ENCODE measurements around the gene CHCHD1.

Gene CHCHD1

GRCh38 chr10:73799899-73800559, 18.2 kb downstream of the CHCHD1 start:
- TF ChIP-seq, protein P1, sequence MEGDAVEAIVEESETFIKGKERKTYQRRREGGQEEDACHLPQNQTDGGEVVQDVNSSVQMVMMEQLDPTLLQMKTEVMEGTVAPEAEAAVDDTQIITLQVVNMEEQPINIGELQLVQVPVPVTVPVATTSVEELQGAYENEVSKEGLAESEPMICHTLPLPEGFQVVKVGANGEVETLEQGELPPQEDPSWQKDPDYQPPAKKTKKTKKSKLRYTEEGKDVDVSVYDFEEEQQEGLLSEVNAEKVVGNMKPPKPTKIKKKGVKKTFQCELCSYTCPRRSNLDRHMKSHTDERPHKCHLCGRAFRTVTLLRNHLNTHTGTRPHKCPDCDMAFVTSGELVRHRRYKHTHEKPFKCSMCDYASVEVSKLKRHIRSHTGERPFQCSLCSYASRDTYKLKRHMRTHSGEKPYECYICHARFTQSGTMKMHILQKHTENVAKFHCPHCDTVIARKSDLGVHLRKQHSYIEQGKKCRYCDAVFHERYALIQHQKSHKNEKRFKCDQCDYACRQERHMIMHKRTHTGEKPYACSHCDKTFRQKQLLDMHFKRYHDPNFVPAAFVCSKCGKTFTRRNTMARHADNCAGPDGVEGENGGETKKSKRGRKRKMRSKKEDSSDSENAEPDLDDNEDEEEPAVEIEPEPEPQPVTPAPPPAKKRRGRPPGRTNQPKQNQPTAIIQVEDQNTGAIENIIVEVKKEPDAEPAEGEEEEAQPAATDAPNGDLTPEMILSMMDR (IDR thresholded peaks at IDR 0.05; ENCODE audit: insufficient read depth, low read depth, low read length, missing control alignments), result no peak
- no peak for DNase-seq (ENCODE audit: low read depth)
- no peak overlapping the region for H3K4me3 ChIP-seq (ENCODE audit: low read depth, low read length)

DNA sequence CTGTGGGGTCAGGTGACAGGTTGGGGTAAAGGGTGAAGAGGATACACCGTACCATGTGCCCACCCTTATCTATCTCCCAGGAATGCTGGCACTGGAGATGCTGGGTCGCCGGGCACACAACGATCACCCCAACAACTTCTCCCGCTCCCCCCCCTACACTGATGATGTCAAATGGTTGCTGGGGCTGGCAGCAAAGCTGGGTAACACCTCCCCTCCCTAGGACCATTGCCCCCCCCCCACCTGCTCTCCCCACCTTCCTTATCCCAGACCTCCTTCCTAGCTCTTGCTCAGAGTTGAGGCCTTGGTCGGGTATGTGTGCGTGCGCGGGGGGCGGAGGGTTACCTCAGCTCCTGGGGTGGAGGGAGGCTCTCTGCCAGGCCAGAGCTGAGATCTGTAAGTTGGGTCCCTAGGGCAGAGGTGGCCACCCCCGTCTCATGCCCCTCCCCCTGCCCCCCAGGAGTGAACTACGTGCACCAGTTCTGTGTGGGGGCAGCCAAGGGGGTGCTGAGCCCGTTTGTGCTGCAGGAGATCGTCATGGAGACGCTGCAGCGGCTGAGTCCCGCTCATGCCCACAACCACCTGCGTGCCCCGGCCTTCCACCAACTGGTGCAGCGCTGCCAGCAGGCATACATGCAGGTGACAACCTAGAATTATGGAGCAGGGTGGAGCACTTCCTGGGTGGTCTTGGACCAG, 18.9 kb downstream of the CHCHD1 start:
- TF ChIP-seq, protein P1 (IDR thresholded peaks at IDR 0.05; ENCODE audit: insufficient read depth, low read depth, low read length, missing control alignments), result no peak
- no peak for DNase-seq (ENCODE audit: low read depth)
- no peak overlapping the region for H3K4me3 ChIP-seq (ENCODE audit: low read depth, low read length)

GRCh38 chr10:73801253-73801590, 19.4 kb downstream of the CHCHD1 start:
- DNase-seq (ENCODE audit: low read depth), result no peak
- TF ChIP-seq, protein P1 (IDR thresholded peaks at IDR 0.05; ENCODE audit: insufficient read depth, low read depth, low read length, missing control alignments), result no peak
- no peak overlapping the region for H3K4me3 ChIP-seq (ENCODE audit: low read depth, low read length)

DNA sequence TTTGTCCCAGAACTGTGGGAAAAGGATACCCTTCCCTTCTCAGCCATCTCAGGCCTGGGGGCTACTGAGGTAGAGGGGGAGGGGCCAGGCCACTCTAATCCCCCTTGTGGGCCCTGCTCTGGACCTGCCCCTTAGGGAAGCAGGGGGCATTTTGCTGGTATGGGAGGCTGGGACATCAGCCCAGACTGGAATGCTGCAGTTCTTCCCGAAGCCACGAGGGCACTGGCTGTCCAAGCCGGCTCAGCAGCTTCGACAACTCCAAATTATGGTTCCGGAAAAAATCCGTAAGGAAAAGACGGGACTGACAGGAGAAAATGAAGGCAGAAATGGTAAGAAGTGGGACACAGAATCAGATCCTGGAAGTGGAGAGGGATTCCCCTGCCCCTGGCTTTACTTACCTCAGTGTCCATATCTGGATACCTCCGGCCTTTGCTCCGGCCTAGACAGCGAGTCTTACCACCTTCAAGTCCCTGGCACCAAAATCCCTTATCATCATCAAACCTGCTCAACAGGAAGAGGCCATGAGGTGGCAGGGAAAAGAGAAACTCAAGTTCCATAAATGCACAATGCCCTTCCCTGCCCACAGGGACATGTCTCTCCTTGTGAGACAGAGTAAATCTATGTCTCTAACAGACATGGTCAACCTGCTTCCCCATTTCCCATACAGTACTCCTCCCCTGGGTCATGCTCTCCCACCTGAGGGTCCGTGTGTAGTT, 20.6 kb downstream of the CHCHD1 start:
- H3K4me3 ChIP-seq (ENCODE audit: low read depth, low read length), result no peak overlapping the region
- TF ChIP-seq, protein P1 (IDR thresholded peaks at IDR 0.05; ENCODE audit: insufficient read depth, low read depth, low read length, missing control alignments), result no peak

DNA sequence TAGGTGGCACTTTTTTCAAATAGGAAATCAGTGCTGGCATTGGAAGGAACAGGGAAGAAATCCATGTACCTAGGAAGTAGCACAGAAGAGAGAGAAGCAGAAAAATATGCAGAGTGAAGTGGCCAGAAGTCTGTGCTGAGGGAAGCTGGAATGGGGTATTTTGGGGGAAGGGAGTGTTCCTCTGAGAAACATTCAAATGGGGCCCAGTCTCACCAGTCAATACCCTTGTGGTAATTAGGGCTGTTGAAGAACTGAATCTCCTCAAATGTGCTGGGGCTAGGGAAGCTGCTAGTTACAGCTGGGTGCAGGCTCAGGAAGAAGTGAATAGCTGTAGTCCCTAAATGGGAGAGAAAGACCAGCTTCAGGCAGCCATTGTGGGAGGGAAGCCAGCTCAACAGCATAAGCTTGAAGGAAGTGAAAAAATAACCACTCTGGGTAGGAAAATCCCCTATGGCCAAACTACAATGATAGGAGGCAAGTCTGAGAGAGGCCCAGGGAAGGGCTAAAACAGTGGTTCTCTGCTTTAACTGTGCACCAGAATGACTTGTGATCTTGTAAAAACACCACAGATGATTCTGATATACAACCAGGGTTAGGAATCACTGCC, 21.9 kb downstream of the CHCHD1 start:
- DNase-seq (ENCODE audit: low read depth), result peak; percentile 80

More for the DNA sequence above, 20.6 kb downstream of the CHCHD1 start:
- DNase-seq (ENCODE audit: low read depth), result no peak

GRCh38 chr10:73806176-73806950, 24.5 kb downstream of the CHCHD1 start:
- H3K4me3 ChIP-seq (ENCODE audit: low read depth, low read length), result no peak overlapping the region
- DNase-seq (ENCODE audit: low read depth), result no peak
- TF ChIP-seq, protein P1 (IDR thresholded peaks at IDR 0.05; ENCODE audit: insufficient read depth, low read depth, low read length, missing control alignments), result no peak

More for the DNA sequence above, 21.9 kb downstream of the CHCHD1 start:
- TF ChIP-seq, protein P1 (IDR thresholded peaks at IDR 0.05; ENCODE audit: insufficient read depth, low read depth, low read length, missing control alignments), result no peak
- no peak overlapping the region for H3K4me3 ChIP-seq (ENCODE audit: low read depth, low read length)

Measured in GM12865 (cell line).